NK-92 treated with Interleukin-12 subunit alpha and Interleukin-12 subunit beta, amount 100 ng/mL, for 24 hours (cell line): ENCODE data around the gene WNT7B.

Experiments used
- DNase-seq: peaks from one replicate; lab custom pipeline; 2025; lab: John Stamatoyannopoulos, UW

Gene WNT7B

DNA sequence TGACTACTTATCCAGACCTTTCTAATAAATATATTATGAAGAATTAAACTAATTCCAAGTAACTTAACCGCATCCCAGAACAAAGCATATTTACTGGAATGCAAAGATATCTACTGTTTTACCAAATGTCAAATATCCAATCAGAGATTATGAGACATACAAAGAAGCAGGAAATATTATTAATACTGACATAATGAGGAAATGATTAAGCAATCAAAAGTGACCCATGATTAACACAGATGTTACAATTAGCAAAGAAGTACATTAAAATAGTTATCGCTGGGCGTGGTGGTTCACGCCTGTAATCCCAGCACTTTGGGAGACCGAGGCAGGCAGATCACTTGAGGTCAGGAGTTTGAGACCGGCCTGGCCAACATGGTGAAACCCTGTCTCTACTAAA lies 105.2 kb downstream of the WNT7B start:
- DNase-seq, result no peak
